PC-3 (cell line): ENCODE measurements around the gene CLSTN1. TPM values are rescaled to one million over a fixed set of nuclear protein-coding genes. Genes with fewer than 3 reads are reported as not detected.

Experiments used
- ATAC-seq: fragments of 200-7000 bp; cut with Tn5 transposase; 2 replicates; pipeline ENCODE4 v1.9.1; 2020; ENCODE audit warnings: mild to moderate bottlenecking, moderate library complexity
- BruUV-seq: library from RNA; stranded (reverse); fragments of 400-500 nt; replicated peaks from 2 replicates; lab custom pipeline; 2021; lab: Mats Ljungman, UMichigan
- CTCF ChIA-PET: fragments of 300-600 bp; sonication (Branson Sonifier 250); formaldehyde crosslinking; loops from one replicate; lab custom pipeline; 2022; ENCODE audit warnings: antibody characterized with exemption; lab: Charles Lee
- POLR2A ChIA-PET: fragments of 300-600 bp; sonication (Branson Sonifier 250); formaldehyde crosslinking; loops from one replicate; lab custom pipeline; 2022; ENCODE audit warnings: antibody characterized with exemption; ENCODE audit not compliant: unreplicated experiment; lab: Charles Lee
- DNase-seq: peaks from one replicate; pipeline ENCODE4 v3.0.0-alpha.2; 2015
- H2AFZ ChIP-seq: fragments of 300-600 bp; sonication (generic); 2 replicates; pipeline ENCODE4 v1.6.0; 2016; ENCODE audit warnings: antibody characterized with exemption, low read length
- H3F3A ChIP-seq: fragments of 300-600 bp; sonication (generic); one replicate; pipeline ENCODE4 v1.6.0; 2017; ENCODE audit warnings: antibody characterized with exemption, low read length, control low read depth, mild to moderate bottlenecking; ENCODE audit not compliant: unreplicated experiment
- H3K27ac ChIP-seq: fragments of 300-600 bp; sonication (generic); 2 replicates; pipeline ENCODE4 v1.5.1; 2016; ENCODE audit warnings: mild to moderate bottlenecking, low read length
- H3K27me3 ChIP-seq: fragments of 300-600 bp; sonication (generic); 2 replicates; pipeline ENCODE4 v1.6.1; 2016; ENCODE audit warnings: low read length, mixed read lengths
- H3K36me3 ChIP-seq: fragments of 300-600 bp; sonication (generic); 2 replicates; pipeline ENCODE4 v1.6.1; 2016; ENCODE audit warnings: low read depth, mixed run types, low read length, mixed read lengths
- H3K4me1 ChIP-seq: fragments of 300-600 bp; sonication (generic); 2 replicates; pipeline ENCODE4 v1.5.1; 2016; ENCODE audit warnings: low read length; ENCODE audit not compliant: insufficient read depth
- H3K4me2 ChIP-seq: fragments of 300-600 bp; sonication (generic); 2 replicates; pipeline ENCODE4 v1.6.0; 2016; ENCODE audit warnings: low read length
- H3K4me3 ChIP-seq: fragments of 300-600 bp; sonication (generic); 2 replicates; pipeline ENCODE4 v1.5.1; 2016; ENCODE audit warnings: mild to moderate bottlenecking, low read length, mixed read lengths
- H3K79me2 ChIP-seq: fragments of 300-600 bp; sonication (generic); 2 replicates; pipeline ENCODE4 v1.6.1; 2017; ENCODE audit warnings: low read length, mixed read lengths
- H3K9ac ChIP-seq: fragments of 300-600 bp; sonication (generic); 2 replicates; pipeline ENCODE4 v1.6.0; 2016; ENCODE audit warnings: mild to moderate bottlenecking, low read length
- H3K9me2 ChIP-seq: fragments of 300-600 bp; sonication (generic); replicated peaks from 2 replicates; pipeline ENCODE4 v1.6.1; 2016; ENCODE audit warnings: mixed run types, low read length, mixed read lengths
- H3K9me3 ChIP-seq: fragments of 300-600 bp; sonication (generic); 2 replicates; pipeline ENCODE4 v1.6.1; 2016; ENCODE audit warnings: low read length, mixed read lengths
- H4K20me1 ChIP-seq: fragments of 300-600 bp; sonication (generic); 2 replicates; pipeline ENCODE4 v1.6.1; 2016; ENCODE audit warnings: low read length, mixed read lengths
- EZH2 ChIP-seq: fragments of 300-600 bp; sonication (generic); IDR thresholded peaks from one replicate; pipeline ENCODE4 v1.6.1; 2017; ENCODE audit warnings: antibody characterized with exemption, mild to moderate bottlenecking, low read length; ENCODE audit not compliant: unreplicated experiment
- EZH2phosphoT487 ChIP-seq: fragments of 300-600 bp; sonication (generic); IDR thresholded peaks from 2 replicates; pipeline ENCODE4 v1.6.1; 2018; ENCODE audit warnings: mild to moderate bottlenecking, antibody characterized with exemption, low read length, borderline replicate concordance
- intact Hi-C: fragments of 100-400 bp; cut with micrococcal nuclease; formaldehyde crosslinking; loops from 2 replicates; pipeline ENCODE4 v1.9.0; 2023
- total RNA-seq: library from RNA; depleted of rRNA; stranded (reverse); fragments of >200 nt; gene quantifications from 2 replicates; pipeline ENCODE4 v1.2.3, GENCODE V29; 2014
- TF ChIP-seq, protein P1 (sequence below): fragments of 300-600 bp; sonication (generic); conservative IDR thresholded peaks from 2 replicates; pipeline ENCODE4 v1.5.1; 2017; ENCODE audit warnings: antibody characterized with exemption, low read depth, mild to moderate bottlenecking, low read length

Gene CLSTN1
- total RNA-seq, 1 experiment from 2014 or later: 98.3 TPM

DNA sequence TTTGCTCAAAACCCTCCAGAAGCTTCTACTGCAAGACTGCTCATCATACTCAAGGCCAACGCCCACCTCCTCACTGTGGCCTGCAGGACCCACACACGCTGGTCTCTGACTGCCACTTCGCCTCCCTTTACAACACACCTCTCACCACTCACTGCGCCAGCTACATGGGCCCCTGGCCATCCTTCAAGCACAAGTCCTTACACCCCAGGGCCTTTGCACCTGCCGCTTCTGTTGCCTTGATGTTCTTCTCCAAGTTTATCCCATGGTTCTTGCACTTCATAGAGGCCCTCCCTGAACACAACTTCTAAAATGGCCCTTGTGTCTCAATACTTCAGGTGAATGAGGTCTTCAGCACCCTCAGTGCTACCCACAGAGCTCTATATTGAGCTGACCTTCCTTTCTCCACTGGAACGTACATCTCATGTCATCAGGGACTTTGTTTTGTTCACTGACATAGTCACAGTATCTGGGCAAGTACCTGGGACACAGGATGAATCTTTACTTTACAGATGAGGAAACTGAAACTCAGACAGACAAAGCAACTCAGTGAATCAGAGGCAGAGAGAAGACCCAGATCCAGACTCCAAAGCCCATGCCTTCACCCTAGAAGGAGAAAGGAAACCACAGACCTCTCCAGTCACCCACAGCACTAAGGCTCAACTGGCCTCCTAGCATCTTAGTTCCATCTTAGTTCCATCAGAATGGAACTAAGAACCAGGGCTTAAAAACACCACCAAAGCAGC lies 34.7 kb upstream of the CLSTN1 start:
- ChIA-PET POLR2A (no interaction called here), CTCF (no interaction called here)
- no peaks in the 10 kb centered on the region for H3K9me2 ChIP-seq
- BruUV-seq: no TSS peak
- no peak overlapping the region for H3K27ac ChIP-seq
- no peak overlapping the region for H3K4me2 ChIP-seq
- ATAC-seq (no peak), DNase-seq (no peak)
- TF ChIP-seq EZH2: no peak
- no peak for TF ChIP-seq EZH2phosphoT487
- TF ChIP-seq, protein P1, sequence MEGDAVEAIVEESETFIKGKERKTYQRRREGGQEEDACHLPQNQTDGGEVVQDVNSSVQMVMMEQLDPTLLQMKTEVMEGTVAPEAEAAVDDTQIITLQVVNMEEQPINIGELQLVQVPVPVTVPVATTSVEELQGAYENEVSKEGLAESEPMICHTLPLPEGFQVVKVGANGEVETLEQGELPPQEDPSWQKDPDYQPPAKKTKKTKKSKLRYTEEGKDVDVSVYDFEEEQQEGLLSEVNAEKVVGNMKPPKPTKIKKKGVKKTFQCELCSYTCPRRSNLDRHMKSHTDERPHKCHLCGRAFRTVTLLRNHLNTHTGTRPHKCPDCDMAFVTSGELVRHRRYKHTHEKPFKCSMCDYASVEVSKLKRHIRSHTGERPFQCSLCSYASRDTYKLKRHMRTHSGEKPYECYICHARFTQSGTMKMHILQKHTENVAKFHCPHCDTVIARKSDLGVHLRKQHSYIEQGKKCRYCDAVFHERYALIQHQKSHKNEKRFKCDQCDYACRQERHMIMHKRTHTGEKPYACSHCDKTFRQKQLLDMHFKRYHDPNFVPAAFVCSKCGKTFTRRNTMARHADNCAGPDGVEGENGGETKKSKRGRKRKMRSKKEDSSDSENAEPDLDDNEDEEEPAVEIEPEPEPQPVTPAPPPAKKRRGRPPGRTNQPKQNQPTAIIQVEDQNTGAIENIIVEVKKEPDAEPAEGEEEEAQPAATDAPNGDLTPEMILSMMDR: no peak
- no peaks in the 10 kb centered on the region for H3F3A ChIP-seq
- no peaks in the 10 kb centered on the region for H3K4me1 ChIP-seq
- H2AFZ ChIP-seq: no peak overlapping the region
- no peak overlapping the region for H3K4me3 ChIP-seq
- H3K79me2 ChIP-seq: no peaks in the 10 kb centered on the region
- H3K9me3 ChIP-seq: 0 out of 2 replicates have a peak, but pooled peaks cover 3% of the 10 kb centered on the region
- intact Hi-C loops: no loop called here
- no peaks in the 10 kb centered on the region for H4K20me1 ChIP-seq
- H3K9ac ChIP-seq: no peak overlapping the region
- H3K27me3 ChIP-seq: no peaks in the 10 kb centered on the region
- peaks cover 12% of the 10 kb centered on the region for H3K36me3 ChIP-seq

DNA sequence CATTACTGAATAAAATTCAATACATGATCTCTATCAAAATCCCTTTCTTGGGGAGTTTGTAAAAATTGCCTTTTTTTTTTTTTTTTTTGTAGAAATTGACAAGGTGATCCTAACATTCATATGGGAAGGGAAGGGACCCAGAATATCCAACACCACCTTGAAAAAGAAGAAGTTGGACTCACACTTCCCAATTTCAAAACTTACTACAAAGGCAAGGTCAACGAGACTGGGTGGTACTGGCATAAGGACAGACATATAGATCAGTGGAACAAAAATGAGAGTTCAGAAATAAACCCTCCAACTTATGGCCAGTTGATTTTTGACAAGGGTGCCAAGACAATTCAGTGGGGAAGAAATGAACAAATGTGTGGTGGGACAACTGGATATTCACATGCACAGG lies 31.4 kb upstream of the CLSTN1 start:
- no TSS peak for BruUV-seq
- ATAC-seq (no peak), DNase-seq (no peak)
- TF ChIP-seq, protein P1: no peak
- TF ChIP-seq EZH2phosphoT487 (no peak), EZH2 (no peak)
- H3K4me1 ChIP-seq: no peaks in the 10 kb centered on the region
- POLR2A ChIA-PET: no interaction called here
- H3K9ac ChIP-seq: no peak overlapping the region
- no peak overlapping the region for H2AFZ ChIP-seq
- H3K79me2 ChIP-seq: no peaks in the 10 kb centered on the region
- no peak overlapping the region for H3K4me3 ChIP-seq
- H3K27ac ChIP-seq: no peak overlapping the region
- peaks cover 13% of the 10 kb centered on the region for H3K36me3 ChIP-seq
- H3K9me3 ChIP-seq: 0 out of 2 replicates have a peak, but pooled peaks cover 3% of the 10 kb centered on the region
- intact Hi-C loops: no loop called here
- H4K20me1 ChIP-seq: no peaks in the 10 kb centered on the region
- H3K9me2 ChIP-seq: no peaks in the 10 kb centered on the region
- no peaks in the 10 kb centered on the region for H3F3A ChIP-seq
- H3K4me2 ChIP-seq: no peak overlapping the region
- H3K27me3 ChIP-seq: no peaks in the 10 kb centered on the region
- CTCF ChIA-PET: no interaction called here

DNA sequence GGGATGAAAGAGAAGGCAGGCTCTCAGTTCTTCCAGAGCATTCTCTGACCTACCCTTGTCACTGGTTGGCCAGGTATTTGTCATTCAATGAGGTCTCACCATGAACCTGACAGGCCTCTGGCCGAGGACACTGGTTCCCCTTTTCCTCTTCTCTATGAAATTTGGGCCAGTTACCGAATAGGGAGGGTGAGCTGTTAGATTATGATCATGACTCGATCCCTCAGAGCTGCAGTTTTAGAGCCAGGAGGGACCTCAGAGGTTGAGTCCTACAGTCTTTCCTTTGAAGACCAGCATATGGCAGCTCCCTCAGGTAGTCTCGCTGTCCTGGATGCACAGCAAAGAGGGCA lies 29.5 kb upstream of the CLSTN1 start:
- intact Hi-C loops: no loop called here
- DNase-seq: no peak
- Histone ChIP-seq H3K9me3 (0 out of 2 replicates have a peak, but pooled peaks cover 3% of the 10 kb centered on the region), H3K9me2 (no peaks in the 10 kb centered on the region), H3K27ac (no peak overlapping the region), H3K79me2 (no peaks in the 10 kb centered on the region), H3K9ac (no peak overlapping the region), H3K4me3 (no peak overlapping the region), H3F3A (no peaks in the 10 kb centered on the region), H3K36me3 (peaks cover 13% of the 10 kb centered on the region), H2AFZ (no peak overlapping the region), H3K4me1 (no peaks in the 10 kb centered on the region), H4K20me1 (no peaks in the 10 kb centered on the region), H3K4me2 (no peak overlapping the region), H3K27me3 (no peaks in the 10 kb centered on the region)
- TF ChIP-seq, protein P1: no peak
- TF ChIP-seq EZH2: no peak
- no TSS peak for BruUV-seq
- no peak for ATAC-seq
- CTCF ChIA-PET: interaction anchor here (1.1 kb wide), 1 partner anchor 28 kb away, joined by 4 read pairs; no protein-coding TSS in a partner anchor
- POLR2A ChIA-PET: no interaction called here
